ENCODE measurements around the gene OR13G1. TPM values are rescaled to one million over a fixed set of nuclear protein-coding genes. Genes with fewer than 3 reads are reported as not detected.
A peak's percentile ranks its signal among the peaks of the same experiment; 100 is the strongest.
"Not testable (repeated sequence)": the region's sequence is repeated elsewhere in the genome, so short reads cannot be mapped to it uniquely, and the experiment has no call there.

The OR13G1 gene
- not detected in 2 replicates for total RNA-seq (ENCODE audit: low replicate concordance)

GRCh38 chr1:247679639-247680038, at the start of gene OR13G1:
Gene OR13G1 (minus strand): TSS chr1:247679739. CDS start chr1:247673041, 6,698 bp downstream.
- TF ChIP-seq CTCF (IDR thresholded peaks at IDR 0.05; ENCODE audit: insufficient read depth, low read length): no peak
- no peak within 1 kb of the TSS for H3K4me3 ChIP-seq (ENCODE audit: low read depth, low read length)
- DNase-seq (ENCODE audit: low read depth): no peak

- TF ChIP-seq CTCF (IDR thresholded peaks at IDR 0.05; ENCODE audit: insufficient read depth, low read length): no peak
- no peak for DNase-seq (ENCODE audit: low read depth)
- H3K4me3 ChIP-seq (ENCODE audit: low read depth, low read length): no peak overlapping the region
Measured at GRCh38 chr1:247721222-247721621, 41.7 kb upstream of the OR13G1 start.

GRCh38 chr1:247716546-247716945, 37.0 kb upstream of the OR13G1 start, which contains the start of gene OR6F1:
Gene OR6F1 (minus strand): TSS chr1:247716646. CDS start chr1:247712755, 3,891 bp downstream.
- no peak for TF ChIP-seq CTCF (IDR thresholded peaks at IDR 0.05; ENCODE audit: insufficient read depth, low read length)
- H3K4me3 ChIP-seq (ENCODE audit: low read depth, low read length): no peak within 1 kb of the TSS
- no peak for DNase-seq (ENCODE audit: low read depth)

GRCh38 chr1:247713753-247714152, 34.2 kb upstream of the OR13G1 start:
- H3K4me3 ChIP-seq (ENCODE audit: low read depth, low read length): no peak overlapping the region
- no peak for TF ChIP-seq CTCF (IDR thresholded peaks at IDR 0.05; ENCODE audit: insufficient read depth, low read length)
- no peak for DNase-seq (ENCODE audit: low read depth)

GRCh38 chr1:247710681-247711080, 31.1 kb upstream of the OR13G1 start:
- not testable (repeated sequence) for H3K4me3 ChIP-seq (ENCODE audit: low read depth, low read length); DNase-seq (ENCODE audit: low read depth)

- DNase-seq (ENCODE audit: low read depth): no peak
- TF ChIP-seq CTCF (IDR thresholded peaks at IDR 0.05; ENCODE audit: insufficient read depth, low read length): no peak
- H3K4me3 ChIP-seq (ENCODE audit: low read depth, low read length): no peak overlapping the region
Measured at GRCh38 chr1:247701338-247701737, 21.8 kb upstream of the OR13G1 start.

- peak; percentile 15 for DNase-seq (ENCODE audit: low read depth)
- no peak overlapping the region for H3K4me3 ChIP-seq (ENCODE audit: low read depth, low read length)
- TF ChIP-seq CTCF (IDR thresholded peaks at IDR 0.05; ENCODE audit: insufficient read depth, low read length): peak; percentile 48
Measured at GRCh38 chr1:247681288-247681897, 1.9 kb upstream of the OR13G1 start.

Data from fibroblast of the aortic adventitia (primary cell).